Measurements from ENCODE around the gene MTO1. TPM values are rescaled to one million over a fixed set of nuclear protein-coding genes. Genes with fewer than 3 reads are reported as not detected.

Gene MTO1
- total RNA-seq, 2 experiments from 2014 or later: 42.1 to 43.2 TPM

GRCh38 chr6:73556836-73557235 lies 95.3 kb downstream of the MTO1 start:
- TF ChIP-seq, protein P1, sequence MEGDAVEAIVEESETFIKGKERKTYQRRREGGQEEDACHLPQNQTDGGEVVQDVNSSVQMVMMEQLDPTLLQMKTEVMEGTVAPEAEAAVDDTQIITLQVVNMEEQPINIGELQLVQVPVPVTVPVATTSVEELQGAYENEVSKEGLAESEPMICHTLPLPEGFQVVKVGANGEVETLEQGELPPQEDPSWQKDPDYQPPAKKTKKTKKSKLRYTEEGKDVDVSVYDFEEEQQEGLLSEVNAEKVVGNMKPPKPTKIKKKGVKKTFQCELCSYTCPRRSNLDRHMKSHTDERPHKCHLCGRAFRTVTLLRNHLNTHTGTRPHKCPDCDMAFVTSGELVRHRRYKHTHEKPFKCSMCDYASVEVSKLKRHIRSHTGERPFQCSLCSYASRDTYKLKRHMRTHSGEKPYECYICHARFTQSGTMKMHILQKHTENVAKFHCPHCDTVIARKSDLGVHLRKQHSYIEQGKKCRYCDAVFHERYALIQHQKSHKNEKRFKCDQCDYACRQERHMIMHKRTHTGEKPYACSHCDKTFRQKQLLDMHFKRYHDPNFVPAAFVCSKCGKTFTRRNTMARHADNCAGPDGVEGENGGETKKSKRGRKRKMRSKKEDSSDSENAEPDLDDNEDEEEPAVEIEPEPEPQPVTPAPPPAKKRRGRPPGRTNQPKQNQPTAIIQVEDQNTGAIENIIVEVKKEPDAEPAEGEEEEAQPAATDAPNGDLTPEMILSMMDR (IDR thresholded peaks at IDR 0.05): no peak
- Mint-ChIP-seq H3K36me3 (ENCODE audit: low read depth) (no peaks in the 10 kb centered on the region), H3K9me3 (no peaks in the 10 kb centered on the region), H3K27me3 (no peaks in the 10 kb centered on the region), H3K4me3 (no peak overlapping the region), H3K27ac (no peak overlapping the region), H3K4me1 (ENCODE audit: low read depth) (peaks cover 20% of the 10 kb centered on the region)
- intact Hi-C loops (cut with micrococcal nuclease): no loop called here
- no peak for ATAC-seq
- POLR2A ChIA-PET: interaction anchor here (1.1 to 2.6 kb wide), 2 partner anchors 9 to 36 kb away, joined by 4 to 19 read pairs; partner anchors contain the start of gene EEF1A1
- CTCF ChIA-PET: interaction anchor here (0.7 to 1.6 kb wide), 2 partner anchors 11 to 21 kb away, joined by 3 to 4 read pairs; no protein-coding TSS in a partner anchor
- no peak for DNase-seq

Other genes with a start within 250 kb of the MTO1 start
- gene KHDC1L, start 236.2 kb upstream of the MTO1 start, total RNA-seq: not detected
- 1 to 10 TPM; 3.5 TPM for gene KHDC1, start 198.5 kb upstream of the MTO1 start, total RNA-seq
- gene DPPA5, start 107.5 kb upstream of the MTO1 start, total RNA-seq: not detected
- not detected for gene KHDC3L, start 99.1 kb upstream of the MTO1 start, total RNA-seq
- gene OOEP, start 91.8 kb upstream of the MTO1 start, total RNA-seq: not detected
- under 1 TPM; 0.16 to 0.31 TPM for gene DDX43, start 66.9 kb upstream of the MTO1 start, total RNA-seq
- gene CGAS, start 9.4 kb upstream of the MTO1 start, total RNA-seq: 10 to 100 TPM; 21.1 to 23.2 TPM
- over 10,000 TPM; 15,479 to 15,634 TPM for gene EEF1A1, start 59.3 kb downstream of the MTO1 start, total RNA-seq
- 1 to 10 TPM; 4.2 to 5.0 TPM for gene SLC17A5, start 192.3 kb downstream of the MTO1 start, total RNA-seq
- gene CD109, start 234.5 kb downstream of the MTO1 start, total RNA-seq: 10 to 100 TPM in 1 of 2 experiments, 1 to 10 TPM in 1; 9.5 to 10.6 TPM